ENCODE data around the gene RBM11.
"Not testable (repeated sequence)": the region's sequence is repeated elsewhere in the genome, so short reads cannot be mapped to it uniquely, and the experiment has no call there.

RBM11 gene, protein sequence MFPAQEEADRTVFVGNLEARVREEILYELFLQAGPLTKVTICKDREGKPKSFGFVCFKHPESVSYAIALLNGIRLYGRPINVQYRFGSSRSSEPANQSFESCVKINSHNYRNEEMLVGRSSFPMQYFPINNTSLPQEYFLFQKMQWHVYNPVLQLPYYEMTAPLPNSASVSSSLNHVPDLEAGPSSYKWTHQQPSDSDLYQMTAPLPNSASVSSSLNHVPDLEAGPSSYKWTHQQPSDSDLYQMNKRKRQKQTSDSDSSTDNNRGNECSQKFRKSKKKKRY

DNA sequence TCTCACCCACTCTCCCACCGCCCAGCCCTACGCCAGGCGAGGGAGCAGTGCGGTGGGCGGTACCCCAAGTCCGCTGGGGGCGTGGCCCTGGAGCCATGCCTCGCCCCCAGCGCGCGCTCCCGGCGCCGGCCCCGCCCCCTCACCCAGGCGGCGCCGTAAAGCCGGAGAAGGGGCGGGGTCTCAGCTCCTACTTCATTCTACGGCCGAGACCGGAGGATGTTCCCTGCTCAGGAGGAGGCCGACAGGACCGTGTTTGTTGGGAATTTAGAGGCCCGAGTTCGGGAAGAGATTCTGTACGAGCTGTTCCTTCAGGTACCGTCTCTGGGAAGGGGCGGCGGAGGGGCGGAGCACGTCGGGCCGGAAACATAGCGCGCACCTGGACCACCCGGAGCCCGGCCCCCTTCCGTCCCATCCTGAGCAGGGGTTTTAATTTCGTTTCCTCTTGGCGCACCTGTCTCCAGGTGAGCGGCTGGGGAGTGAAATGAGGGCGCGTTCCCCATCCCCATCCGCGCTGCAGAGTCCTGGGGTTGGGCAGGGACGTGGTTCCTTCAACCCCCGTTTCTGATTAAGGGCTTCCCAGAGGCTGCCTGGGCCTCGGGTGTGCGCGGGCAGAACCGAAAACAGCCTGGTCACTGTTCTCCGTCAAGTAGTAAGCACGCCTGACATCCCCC, at the start of gene RBM11:
TSS of gene RBM11 (plus strand) at position 187 of the 671 bp plus-strand sequence. CDS start at position 217, 30 bp downstream.
- peak; percentile 61 for DNase-seq

DNA sequence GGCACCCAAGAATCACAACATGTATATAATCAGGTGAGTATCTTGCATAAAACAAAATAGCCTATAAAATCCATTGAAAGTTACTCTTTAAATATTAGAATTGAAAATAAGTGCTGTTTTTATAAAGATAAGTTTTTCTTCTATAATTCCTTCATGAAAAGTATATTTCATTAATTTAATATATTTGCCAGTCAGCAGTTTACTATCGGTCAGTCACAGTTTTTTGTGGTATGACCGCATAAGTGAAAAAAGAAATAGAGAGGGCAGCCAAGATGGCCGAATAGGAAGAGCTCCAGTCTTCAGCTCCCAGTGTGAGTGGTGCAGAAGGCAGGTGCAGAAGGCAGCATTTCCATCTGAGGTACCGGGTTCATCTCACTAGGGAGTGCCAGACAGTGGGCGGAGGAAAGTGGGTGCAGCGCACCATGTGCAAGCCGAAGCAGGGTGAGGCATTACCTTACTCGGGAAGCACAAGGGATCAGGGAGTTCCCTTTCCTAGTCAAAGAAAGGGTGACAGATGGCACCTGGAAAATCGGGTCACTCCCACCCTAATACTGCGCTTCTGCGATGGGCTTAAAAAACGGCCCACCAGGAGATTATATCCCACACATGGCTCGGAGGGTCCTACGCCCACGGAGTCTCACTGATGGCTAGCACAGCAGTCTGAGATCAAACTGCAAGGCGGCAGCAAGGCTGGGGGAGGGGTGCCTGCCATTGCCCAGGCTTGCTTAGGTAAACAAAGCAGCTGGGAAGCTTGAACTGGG, 49.3 kb upstream of the RBM11 start:
- DNase-seq, result not testable (repeated sequence)

DNA sequence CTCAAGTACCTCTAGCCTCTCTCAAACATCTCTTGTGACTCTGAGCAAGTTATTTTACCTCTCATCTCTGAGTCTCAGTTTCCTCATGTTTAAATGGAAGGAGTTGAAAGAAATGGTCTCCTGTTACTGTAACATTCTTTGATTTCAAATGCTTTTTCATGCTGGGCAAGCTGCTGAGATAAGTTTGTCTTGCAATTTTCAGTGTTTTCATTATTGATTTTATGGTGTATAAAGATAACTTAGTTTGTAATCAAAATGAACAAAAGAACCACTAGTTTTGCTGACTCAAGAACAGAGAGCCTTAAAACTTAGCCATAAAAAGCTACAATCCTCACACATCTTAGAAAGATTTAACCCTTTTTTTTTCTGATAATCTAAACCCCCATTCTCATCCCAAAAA, 9.7 kb upstream of the RBM11 start:
- DNase-seq, result no peak

DNA sequence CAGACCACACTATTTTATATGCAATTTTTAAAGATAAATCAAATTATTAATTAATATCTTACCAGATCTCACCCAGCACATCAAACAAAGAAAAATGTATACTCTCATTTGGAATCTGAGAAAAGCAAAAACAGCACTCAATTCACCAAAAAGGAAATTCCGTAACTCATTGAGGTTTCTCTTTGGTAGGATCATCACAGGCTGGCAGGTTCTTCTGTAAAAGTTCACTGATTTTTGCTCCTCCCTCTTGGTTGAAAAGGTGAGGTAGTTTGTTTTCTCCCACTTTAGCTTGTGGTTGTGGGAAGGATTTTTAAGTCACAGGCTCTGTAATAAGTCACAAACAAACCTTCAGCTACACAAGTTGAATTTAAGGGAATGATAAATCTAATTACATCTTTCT, 5.2 kb upstream of the RBM11 start, which contains the start of gene LIPI:
TSS of gene LIPI (minus strand) at position 218 of the 400 bp plus-strand sequence. CDS start at position 108, 110 bp downstream.
- DNase-seq, result no peak

DNA sequence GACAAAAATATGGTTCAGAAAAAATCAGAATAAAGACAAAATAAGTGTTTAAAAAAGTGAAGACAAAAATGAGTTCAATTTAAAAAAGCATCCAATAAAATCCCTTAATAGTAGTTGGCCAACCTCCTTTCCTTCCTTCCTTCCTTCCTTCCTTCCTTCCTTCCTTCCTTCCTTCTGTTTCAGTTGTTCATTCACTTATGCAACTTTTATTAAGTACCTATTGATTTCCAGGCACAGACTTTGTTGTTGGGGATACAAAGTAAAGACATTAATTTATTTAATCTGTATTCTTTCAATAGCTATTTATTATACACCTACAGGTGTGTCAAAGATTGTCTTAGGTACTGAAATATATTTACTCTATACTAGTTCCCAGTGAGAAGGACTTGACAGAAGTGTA, 2.8 kb upstream of the RBM11 start:
- no peak for DNase-seq

DNA sequence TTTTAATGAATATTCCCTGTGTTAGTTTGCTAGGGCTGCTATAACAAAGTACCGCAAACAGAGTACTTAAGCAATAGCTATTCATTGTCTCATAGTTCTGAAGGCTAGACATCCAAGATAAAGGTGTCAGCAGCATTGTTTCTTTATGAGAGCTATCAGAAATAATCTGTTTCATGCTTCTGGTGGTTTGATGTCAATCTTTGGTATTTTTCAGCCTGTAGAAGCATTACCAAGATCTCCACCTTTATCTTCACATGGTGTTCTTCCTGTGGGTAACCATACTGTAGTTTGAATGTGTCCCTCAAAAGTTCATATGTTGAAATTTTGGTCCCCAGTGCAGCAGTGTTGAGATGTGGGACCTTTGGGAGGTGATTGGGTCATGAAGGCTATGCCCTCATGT, 7.4 kb downstream of the RBM11 start:
- no peak for DNase-seq

DNA sequence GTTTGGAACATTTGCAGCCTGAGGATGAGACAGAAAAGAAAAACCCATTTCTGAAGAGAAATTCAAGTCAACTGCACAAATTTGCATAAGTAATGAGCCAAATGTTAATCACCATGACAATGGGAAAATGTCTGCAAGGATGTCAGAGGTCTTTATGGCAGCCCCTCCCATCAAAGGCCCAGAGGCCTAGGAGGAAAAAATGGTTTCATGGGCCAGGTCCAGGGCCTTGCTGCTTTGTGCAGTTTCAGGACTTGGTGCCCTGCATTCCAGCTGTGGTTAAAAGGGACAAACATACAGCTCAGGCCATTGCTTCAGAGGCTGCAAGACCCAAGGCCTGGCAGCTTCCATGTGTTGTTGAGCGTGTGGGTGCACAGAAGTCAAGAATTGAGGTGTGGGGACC, 13.4 kb downstream of the RBM11 start:
- DNase-seq, result no peak

DNA sequence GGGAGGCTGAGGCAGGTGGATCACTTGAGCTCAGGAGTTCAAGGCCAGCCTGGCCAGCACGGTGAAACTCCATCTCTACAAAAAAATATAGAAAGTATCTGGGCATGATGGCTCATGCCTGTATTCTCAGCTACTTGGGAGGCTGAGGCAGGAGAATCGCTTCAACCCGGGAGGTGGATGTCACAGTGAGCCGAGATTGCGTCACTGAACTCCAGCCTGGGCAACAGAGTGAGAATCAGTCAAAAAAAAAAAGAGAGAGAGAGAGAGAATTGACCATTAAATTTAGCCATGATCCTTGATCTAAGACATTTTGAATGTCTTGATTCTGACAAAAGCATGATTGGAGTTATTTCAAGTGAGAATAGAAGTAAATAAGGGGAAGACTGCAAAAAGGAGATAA, 19.1 kb downstream of the RBM11 start:
- no peak for DNase-seq

DNA sequence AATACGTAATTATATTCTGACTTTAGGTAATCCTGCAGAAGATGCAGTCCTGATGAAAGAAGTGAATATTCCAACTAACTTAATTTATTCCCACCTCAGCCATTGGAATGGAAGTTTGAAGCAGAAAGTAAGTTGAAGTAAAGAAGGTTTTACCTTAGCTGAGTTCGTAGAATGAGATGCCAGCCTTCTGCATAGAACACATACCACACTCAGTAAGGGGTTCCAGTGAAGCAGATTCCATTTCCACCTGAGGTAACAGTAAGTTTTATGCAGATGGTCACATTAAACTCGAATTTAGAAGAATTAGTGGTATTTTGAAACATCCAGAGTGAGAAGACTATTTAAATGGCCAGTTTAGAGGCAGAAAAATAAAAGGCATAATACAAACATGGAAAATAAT, 20.2 kb downstream of the RBM11 start:
- no peak for DNase-seq

DNA sequence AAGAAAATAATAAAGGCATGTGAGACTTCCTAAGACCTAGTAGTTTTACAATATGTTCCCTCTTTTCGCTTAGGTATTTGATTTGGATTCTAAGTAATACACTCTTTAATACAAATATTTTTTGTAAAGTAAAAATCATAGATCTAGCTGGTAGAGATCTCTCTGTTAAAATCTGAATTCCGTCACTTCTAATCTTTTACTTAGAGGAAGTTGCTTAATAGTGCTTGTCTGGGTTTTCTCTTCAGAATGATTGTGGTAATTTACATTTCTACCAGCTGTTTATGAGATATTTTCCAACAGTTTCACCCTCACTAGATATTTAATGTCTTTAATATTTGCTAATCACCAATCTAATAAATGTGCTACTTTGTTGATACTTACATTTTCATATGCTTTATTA, 23.3 kb downstream of the RBM11 start:
- no peak for DNase-seq

DNA sequence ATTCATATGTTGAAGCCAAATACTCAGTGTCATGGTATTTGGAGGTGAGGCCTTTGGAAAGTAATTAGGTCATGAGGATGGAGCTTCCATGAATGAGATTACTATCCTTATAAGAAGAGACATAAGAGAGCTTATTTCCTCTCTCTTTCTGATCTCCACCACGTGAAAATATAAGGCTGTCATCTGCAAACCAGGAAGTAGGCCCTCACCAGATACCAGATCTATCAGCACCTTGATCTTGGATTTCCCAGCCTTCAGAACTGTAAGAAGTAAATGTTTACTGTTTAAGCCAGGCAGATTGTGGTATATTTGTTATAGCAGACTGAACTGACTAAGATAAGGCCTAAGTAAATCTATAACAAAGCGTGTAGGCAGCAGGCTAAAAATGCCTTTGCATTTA, 25.3 kb downstream of the RBM11 start:
- DNase-seq, result no peak

DNA sequence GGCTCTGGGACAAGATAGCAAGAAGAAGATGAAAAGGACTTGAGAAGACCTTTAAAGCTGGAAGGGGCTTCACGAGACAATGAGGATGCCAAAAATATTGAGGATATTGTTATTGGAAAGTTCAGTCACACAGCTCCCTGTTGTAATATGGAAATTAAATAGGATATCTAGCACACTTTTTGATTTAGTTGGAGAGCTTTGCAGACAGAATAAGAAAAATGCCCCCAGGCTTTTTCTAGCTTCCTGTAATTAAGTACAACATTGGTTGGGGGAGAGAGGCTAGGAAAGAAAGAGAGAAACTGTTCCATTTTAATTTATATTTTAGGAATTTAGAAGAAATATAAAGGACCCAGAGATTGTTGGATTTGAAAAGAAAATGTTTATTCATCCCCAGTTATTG, 27.5 kb downstream of the RBM11 start:
- DNase-seq, result no peak

DNA sequence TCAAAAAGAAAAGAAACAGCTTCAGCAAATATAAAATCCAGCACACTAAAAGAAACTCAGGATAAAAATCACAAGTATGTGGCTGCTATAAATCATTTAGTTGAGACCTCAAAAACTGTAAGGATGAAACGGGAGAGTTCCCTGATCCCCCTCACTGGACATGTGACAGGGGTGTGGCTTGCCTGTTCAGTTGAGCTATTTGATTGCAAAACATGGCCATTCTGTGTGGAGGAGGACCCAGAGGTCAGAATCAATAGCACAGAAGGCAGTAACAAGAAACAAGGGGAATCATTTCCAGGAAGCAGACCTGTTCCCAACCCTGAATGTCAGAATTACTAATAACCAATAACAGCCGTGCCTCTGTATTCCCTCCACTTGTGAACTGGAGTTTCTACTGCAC, 27.9 kb downstream of the RBM11 start:
- DNase-seq, result no peak

DNA sequence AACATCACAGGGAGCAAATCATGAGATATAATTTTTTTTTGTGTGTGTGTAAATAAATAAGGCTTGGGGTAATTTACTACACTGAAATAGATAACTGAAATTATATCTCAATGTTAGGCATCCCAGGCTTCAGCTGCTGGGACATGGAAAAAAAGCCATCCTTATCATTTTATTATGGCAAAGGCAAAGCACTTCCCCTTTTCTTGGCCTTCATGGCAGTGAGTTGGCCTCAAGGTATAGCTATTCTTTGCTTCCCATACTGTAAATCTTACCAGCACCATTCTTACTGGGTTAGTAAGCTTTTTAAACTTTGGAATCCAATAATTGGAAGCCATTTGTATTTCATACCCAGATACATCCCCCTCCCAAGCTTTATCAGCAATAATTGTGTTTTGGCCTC, 29.0 kb downstream of the RBM11 start:
- DNase-seq, result no peak

DNA sequence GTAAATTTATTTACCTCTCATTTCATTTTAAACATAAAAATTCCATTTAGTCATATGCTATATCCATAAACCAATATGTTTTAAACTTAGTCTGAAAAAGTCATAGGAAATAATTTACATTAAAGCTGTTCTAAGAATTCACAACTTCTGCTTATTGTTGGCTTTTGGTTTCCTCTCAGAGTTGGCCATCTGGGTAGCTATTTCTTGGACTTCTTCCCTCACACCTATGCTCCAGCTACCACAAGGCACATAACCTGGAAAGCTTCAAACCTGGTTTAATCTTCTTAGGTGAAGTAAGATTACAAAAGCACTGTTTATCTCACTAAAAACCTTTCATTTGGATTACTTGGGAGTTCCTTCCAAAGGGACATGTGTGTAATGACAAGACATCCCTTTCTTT, 29.8 kb downstream of the RBM11 start:
- no peak for DNase-seq

DNA sequence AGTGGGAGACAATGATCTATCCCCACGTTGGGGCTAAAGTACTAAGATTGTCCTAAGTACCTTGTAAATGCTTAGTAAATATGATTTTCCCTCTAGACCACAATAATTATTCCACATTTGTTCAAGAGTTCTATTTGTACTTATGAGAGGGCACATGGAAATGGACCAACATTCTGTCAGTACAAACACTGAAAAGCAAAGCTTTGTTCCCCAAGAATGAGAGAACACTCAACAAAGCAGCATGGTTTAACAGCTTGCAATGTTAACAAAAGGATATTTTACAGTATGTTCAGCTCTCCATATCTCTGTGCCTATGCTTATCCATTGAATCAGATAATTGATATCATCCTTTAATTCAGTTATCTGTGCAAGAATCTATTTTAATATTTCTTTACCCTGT, 35.4 kb downstream of the RBM11 start:
- DNase-seq, result no peak

DNA sequence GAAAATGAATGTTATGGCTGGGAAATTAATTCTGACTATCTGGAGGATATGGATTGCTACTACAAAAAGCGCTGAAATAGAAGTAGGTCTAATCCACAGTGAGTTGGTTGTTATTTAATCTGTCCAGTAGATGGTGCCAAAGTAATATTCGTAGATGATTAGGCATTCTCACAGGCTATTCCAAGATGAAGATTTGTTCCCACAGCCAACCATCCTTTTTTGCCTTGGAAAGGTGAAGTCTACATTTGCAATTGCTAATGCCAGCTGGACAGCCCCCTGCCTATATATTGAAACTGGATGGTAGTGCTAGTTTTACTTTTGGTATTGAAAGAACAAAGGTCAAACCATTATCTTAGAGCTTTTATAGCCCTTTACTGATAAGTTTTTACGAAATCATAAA, 43.8 kb downstream of the RBM11 start:
- DNase-seq, result peak; percentile 21

DNA sequence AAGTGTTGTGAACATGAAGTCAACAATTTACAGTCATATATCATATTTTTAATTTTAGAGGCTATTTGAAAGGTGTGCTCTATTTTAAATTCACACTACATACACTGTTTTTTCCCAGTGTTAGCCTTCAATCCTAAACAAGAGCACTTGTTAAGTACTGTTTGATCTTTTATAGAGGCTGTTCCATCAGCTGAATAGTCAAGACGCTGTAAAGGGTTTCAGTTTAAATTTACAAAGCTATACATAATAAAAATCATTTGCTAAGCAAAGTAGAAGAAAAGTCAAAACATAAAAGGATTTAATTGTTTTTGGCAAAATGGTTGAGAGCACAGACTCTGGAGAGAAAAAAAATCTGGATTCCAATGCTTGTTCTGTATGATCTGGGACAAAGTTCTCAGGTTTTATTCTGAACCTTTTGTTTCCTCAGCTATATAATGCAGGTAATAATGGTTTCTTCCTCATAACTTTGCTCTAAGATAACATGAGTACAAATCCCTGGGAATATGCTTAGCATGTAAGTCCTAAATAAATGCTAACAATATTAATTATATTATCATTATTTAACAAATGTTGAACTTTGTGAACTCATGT, 44.3 kb downstream of the RBM11 start:
- DNase-seq, result no peak

DNA sequence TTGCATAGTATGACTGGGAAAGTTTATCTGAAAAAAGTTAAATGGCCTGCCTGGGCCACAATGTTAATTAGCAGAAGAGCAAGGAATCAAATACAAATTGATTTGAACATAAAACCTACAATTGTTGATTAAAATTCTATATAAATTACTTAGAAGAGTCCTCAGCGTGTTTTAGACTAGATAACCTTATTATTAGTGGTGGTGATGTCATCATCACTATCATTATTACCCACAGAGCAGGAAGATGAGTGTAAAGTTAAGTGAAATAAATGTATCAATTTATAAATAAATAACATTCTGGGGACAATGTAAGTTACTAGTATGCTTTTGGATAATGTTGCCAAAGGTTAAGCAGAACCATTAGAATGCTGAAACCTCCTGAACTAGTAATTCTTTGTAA, 46.1 kb downstream of the RBM11 start:
- no peak for DNase-seq

DNA sequence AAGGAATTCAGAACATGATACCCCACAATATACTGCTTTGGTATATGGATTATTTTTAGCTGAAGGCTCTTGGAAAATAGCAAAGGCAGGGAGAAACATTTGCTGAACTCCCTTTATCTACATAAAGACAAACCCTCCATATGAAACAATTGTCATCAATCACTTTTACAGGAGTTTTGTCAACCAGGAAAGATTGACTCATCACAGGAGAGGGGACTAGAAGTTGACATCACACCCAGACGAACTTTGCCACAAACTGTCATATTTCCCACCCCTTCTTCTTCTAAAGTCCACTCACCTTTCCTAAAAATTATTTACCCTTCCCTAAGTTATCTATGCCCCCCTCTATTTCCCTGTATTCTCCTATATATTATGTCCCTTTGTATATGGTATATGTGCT, 47.9 kb downstream of the RBM11 start:
- DNase-seq, result no peak

DNA sequence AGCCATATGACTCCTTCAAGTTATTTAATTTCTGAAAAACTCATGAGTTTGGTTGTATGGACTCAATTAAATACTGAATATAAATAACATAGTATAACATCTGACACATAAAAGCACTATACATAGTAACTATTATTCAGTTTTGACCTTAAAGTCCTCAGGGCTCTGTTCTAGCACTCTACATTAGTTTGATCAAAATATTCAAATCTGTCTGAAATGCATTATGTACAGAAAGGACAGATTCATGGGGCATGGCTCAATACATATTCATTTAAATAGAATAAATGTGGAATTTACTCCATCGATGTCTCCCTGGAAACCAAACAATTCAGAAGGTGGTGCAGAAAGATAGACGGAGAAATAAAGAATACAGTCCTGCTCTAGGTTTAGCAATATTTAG, 49.1 kb downstream of the RBM11 start:
- DNase-seq, result no peak

DNA sequence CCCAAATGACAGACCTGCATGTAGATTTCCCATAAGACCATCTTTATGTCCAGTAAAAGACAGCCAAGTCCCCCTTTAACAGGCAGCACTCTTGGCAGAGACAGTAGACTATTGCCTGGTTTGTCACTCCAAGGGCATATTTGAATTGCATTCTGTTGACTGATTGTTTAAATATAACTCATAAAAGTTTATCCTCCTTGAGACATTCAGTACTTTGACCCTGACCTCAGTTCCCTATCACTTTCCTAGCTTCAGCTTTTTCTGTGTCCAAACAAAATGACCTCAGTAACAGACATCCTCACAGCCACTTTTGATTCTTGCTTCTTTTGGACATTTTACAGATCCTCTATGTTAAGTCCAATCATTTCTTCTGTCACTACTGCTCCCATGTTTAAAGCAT, 51.1 kb downstream of the RBM11 start:
- DNase-seq, result no peak

DNA sequence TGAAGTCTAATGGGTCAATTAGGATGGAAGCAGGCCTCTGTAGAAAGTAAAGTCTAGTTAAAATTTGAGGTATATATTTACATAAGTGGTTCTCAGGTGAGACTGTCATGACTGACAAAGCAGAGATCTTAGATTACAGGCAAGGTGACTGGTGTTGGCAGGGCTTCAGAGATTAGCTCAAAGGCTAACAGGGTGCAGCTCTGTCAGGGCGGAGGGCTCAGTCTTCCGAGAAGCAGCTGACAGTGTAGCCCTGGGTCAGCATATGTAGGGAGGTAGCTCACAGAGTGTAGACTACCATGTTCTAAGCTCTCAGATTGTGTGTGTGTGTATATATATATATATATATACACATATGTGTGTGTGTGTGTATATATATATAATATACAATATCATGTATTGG, 54.7 kb downstream of the RBM11 start:
- DNase-seq, result no peak

DNA sequence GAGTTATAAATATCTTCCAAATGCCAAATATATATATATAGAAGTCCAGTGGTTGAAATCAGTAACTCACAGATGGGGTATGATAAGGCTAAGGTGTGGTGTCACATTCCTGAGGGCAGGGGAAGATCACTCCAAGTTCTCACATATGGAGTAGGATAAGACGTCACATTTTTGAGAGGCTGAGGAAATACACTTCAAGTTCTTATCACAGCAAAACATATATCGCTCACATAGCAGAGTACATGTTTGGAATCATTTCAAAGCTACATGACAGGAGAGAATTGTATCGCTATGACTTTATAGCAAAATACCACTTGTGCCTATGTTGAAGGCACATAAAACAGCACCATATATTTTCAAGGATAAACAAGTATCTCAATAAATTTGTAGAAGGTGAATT, 55.1 kb downstream of the RBM11 start:
- no peak for DNase-seq

Measured in NCI-H2029 (cell line).